HL-60/S4 treated with phorbol 12-myristate 13-acetate at 8.2 ng/mL for 4 days and 3 days (cell line): ENCODE data around the gene AVPI1.
"Not testable (repeated sequence)": the region's sequence is repeated elsewhere in the genome, so short reads cannot be mapped to it uniquely, and the experiment has no call there.

Experiments
- in situ Hi-C: fragments of 300-500 bp; cut with MboI; formaldehyde crosslinking; loops from 2 replicates; pipeline ENCODE4 v1.15.0; 2022; ENCODE audit warnings: low sequenced_read_pairs

The AVPI1 gene

GRCh38 chr10:97684368-97684713, 2.7 kb downstream of the AVPI1 start:
- in situ Hi-C loops, result not testable (repeated sequence)

- in situ Hi-C loops, result no loop called here
Observed at GRCh38 chr10:97683556-97684367, 3.3 kb downstream of the AVPI1 start.

DNA sequence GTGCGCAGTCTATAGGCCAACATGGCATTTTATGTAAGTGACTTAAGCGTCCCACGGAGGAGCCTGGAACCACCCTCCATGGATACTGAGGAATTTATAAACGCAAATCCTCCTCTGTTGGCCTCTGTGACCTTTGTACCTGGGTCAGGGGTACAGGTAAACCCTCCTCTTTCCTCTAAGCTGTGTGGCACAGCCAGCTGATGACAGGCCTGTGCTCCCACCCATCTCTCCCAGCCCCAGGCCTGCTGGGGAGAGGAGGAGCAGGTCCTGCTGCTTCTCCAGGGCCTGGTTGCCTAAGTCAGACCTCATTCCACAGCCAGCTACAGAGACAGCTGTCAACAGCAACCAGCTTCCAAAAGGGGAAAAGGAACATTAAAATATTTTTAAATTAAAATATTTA, 5.0 kb downstream of the AVPI1 start:
- in situ Hi-C loops, result no loop called here

- in situ Hi-C loops, result no loop called here
Observed at GRCh38 chr10:97679594-97679993, 7.4 kb downstream of the AVPI1 start.

GRCh38 chr10:97676770-97677581, 10.1 kb downstream of the AVPI1 start:
- in situ Hi-C loops, result no loop called here

GRCh38 chr10:97675222-97675621, 11.8 kb downstream of the AVPI1 start:
- in situ Hi-C loops, result no loop called here

DNA sequence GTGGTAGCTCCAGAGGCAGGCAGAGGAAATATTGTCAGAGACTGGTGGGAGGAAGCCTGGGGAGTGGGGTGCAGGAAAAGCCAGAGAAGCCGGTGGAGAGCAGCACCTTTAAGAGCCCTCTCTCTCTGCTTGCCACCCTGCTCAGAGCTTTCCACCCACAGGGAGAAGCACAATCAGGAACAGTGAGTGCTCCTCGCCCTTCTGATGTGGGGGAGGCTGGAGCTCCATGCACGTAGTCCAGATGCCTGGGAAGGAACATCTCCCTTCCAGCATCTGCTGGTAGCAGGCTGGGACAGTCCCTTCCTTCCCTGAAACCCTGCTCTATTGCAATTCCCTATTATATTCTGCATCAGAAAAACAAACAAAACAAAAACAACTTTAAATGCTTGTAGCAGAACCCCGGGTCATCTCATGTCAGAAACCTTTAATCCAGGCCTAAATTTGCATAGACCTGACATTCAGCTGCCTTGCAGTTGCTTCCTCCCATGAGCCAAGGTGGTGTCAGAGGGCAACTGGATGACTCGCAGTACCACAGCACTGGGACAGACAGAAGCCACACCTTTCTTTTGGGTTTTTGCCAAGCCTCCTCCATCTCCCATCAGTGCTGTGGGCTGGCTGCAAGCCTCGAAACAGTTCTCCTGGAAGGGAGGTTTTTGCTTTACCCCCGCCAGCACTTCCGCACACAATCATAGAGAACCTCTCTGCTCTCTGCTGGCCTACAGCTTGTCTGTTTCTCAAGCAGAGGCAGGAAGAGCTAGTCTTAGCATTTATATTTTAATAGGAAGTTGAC, 13.1 kb downstream of the AVPI1 start:
- in situ Hi-C loops, result no loop called here

GRCh38 chr10:97669571-97669970, 17.5 kb downstream of the AVPI1 start:
- in situ Hi-C loops, result no loop called here

DNA sequence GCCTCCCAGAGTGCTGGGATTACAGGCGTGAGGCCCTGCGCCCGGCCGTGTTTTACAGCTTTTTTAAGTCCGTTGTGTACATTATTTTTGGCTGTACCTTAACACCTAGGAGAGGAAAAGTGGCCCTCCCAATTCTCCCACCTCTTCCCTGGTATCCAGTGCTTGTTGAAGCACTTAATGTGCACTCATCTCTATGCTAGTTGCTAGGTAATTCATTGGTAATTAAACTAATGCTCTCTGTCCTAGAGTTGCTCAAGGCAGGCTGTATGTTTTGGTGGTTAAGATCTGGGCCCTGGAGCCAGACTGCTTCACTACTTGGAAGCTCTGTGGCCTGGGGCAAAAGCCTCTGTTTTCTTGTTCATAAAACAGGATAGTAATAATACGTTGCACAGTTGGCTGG, 19.6 kb downstream of the AVPI1 start:
- in situ Hi-C loops, result no loop called here

- in situ Hi-C loops, result no loop called here
Observed at GRCh38 chr10:97666992-97667391, 20.0 kb downstream of the AVPI1 start.

GRCh38 chr10:97664282-97664850, 22.7 kb downstream of the AVPI1 start:
- in situ Hi-C loops, result no loop called here

GRCh38 chr10:97659589-97659988, 27.5 kb downstream of the AVPI1 start:
- in situ Hi-C loops, result no loop called here

DNA sequence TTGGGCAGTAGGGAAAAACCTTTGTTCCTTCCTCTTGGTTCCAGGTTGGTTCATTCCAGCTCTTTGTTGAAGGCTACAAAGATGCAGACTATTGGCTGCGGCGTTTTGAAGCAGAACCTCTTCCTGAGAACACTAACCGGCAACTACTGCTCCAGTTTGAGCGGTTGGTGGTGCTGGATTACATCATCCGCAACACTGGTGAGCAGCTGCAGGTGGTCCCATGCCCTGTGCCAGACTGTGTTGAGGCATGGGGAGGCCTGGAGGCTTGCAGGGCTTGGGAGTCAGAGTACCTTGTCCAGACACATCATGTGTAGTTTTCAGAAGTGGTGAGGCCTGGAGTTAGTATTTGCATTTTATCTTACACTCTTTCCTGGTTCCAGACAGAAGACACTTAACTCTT, 30.3 kb downstream of the AVPI1 start:
- in situ Hi-C loops, result no loop called here

GRCh38 chr10:97651773-97652172, 35.3 kb downstream of the AVPI1 start:
- in situ Hi-C loops, result no loop called here

DNA sequence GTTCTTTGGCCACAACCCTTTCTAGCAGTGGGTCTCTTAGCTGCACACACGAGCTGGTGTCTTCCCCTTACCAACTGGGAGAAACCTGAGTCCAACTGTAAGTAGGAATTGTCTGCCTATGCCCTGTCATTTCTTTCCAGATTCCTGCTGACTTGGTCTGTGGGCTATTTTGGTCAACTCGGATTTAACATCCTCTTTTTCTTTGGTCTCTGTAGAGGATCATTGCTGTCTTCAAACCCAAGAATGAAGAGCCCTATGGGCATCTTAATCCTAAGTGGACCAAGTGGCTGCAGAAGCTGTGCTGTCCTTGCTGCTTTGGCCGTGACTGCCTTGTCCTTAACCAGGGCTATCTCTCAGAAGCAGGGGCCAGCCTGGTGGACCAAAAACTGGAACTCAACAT, 36.3 kb downstream of the AVPI1 start:
- in situ Hi-C loops, result no loop called here

GRCh38 chr10:97649405-97649750, 37.7 kb downstream of the AVPI1 start:
- in situ Hi-C loops, result not testable (repeated sequence)

DNA sequence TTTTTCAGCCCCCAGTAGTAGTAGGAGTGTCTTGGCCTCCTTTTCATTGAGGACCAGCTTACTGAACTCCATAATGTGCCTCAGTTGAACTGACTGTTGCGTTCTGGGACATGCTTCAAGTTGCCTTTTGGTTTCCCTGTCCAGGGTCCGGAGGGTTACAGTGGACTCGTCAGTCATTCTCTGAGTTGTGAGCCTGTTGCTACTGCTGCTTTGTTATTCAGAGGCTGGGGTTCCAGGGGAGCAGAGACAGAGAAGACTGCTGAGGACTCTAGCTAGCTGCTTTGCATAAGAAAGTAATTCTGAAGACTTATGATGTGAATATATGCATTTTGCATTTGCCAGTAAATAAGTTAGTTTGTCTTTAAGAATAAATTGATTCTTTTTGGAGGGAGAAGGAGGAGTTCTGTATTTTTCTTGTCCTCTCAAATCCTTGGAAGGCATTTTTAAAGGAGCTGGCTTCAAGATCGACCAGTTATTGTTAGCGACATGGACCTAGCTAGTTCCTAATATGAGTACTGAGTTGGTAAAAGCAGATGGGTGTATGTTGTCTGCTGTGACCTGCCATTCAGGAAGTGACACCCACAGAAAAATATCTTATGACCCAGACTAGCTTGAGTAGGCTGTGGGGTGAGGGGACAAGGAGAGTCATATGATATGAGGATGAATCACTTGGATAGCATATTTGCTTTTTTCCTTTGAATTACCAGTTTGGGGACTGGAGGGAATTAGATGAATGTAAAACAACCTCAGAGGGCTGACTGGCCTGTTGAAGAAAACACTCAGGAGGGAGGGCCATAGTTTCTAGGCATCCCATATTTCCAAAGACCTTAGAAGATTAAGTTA, 38.3 kb downstream of the AVPI1 start:
- in situ Hi-C loops, result no loop called here

GRCh38 chr10:97647556-97647955, 39.5 kb downstream of the AVPI1 start:
- in situ Hi-C loops, result no loop called here

DNA sequence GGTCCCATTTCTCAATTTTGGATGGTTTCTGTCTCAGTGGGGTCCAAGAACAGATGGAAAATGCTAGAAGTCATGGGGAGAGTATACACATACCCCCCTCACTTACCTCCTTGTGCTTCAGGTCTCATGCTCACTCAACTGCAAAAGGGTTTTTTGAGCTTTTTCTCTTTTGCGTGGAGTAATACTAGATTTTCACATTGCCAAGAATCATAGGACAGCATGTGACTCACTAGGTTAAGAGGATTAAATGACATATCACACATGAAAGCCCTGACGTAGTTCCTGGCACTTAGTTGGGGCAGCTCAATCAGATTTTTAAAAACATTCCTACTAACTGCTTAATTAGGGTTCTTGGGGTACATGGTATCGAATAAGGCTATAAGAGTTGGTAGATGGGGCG, 42.1 kb downstream of the AVPI1 start:
- in situ Hi-C loops, result no loop called here

DNA sequence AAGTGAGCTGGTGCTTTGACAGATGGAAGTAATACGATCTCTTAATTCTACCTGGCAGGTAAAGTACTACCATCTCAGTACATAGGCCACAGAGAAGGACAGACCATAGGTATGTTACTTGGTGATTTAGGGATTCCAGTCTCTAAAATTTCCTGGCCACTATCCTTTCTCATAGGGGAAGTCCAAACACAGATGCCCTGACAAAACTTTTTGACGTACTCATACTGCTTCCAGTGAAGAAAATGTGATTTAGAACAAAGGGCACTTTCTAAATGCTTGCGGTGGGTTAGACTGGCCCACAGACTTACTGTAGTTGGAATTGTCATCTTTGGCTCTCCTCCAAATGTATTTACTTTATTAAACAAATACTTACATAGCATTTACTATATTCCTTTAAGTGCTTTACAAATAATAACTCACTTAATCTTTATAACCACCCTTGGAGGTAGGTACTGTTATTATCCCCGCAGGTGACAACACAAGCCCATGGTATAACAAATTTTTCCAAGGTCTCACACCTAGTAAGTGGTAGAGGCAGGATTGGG, 43.5 kb downstream of the AVPI1 start:
- in situ Hi-C loops, result no loop called here
